HepG2 (cell line): Measurements from ENCODE around the gene TBCD. TPM values are rescaled to one million over a fixed set of nuclear protein-coding genes. Genes with fewer than 3 reads are reported as not detected.

ENCODE experiments used
- AKAP8 ChIP-seq: sonication (generic); formaldehyde crosslinking; IDR thresholded peaks from 2 replicates; pipeline ENCODE4 v1.5.1; 2020; ENCODE audit warnings: mild to moderate bottlenecking, missing genetic modification reagents
- ASH2L ChIP-seq: fragments of 300-600, 200-600 bp; sonication (generic); IDR thresholded peaks from 2 replicates; pipeline ENCODE4 v1.7.0; 2017; ENCODE audit warnings: low read depth, mild to moderate bottlenecking, moderate library complexity, mixed read lengths, low read length; ENCODE audit not compliant: insufficient read length
- ETV6 ChIP-seq: sonication (generic); formaldehyde crosslinking; conservative IDR thresholded peaks from 2 replicates; pipeline ENCODE4 v1.4.0; 2020; ENCODE audit warnings: missing genetic modification reagents
- HINFP ChIP-seq: sonication (generic); formaldehyde crosslinking; IDR thresholded peaks from 2 replicates; pipeline ENCODE4 v1.4.0; 2020; ENCODE audit warnings: low read depth, mild to moderate bottlenecking, missing genetic modification reagents
- HMGA1 ChIP-seq: sonication (generic); formaldehyde crosslinking; conservative IDR thresholded peaks from 2 replicates; pipeline ENCODE4 v1.4.0; 2020; ENCODE audit warnings: missing genetic modification reagents
- KLF15 ChIP-seq: sonication (generic); formaldehyde crosslinking; IDR thresholded peaks from 2 replicates; pipeline ENCODE4 v1.8.1; 2023; ENCODE audit warnings: borderline replicate concordance, mild to moderate bottlenecking, inconsistent platforms, missing genetic modification reagents, mixed read lengths
- NR2F6 ChIP-seq, 2 experiments: IDR thresholded peaks; 2 replicates each; pipeline ENCODE4 v1.6.1; 2016; ENCODE audit warnings: antibody characterized with exemption in 1 of 2, mild to moderate bottlenecking in 1 of 2
- PCBP2 ChIP-seq: fragments of 200-400 bp; formaldehyde crosslinking; optimal IDR thresholded peaks from 2 replicates; pipeline ENCODE3; 2018; ENCODE audit warnings: low read length, low read depth; ENCODE audit not compliant: poor library complexity, severe bottlenecking
- RBAK ChIP-seq: sonication (generic); formaldehyde crosslinking; IDR thresholded peaks from 2 replicates; pipeline ENCODE4 v1.5.1; 2020; ENCODE audit warnings: mild to moderate bottlenecking, missing genetic modification reagents
- RFXAP ChIP-seq: sonication (generic); formaldehyde crosslinking; IDR thresholded peaks from 2 replicates; pipeline ENCODE4 v1.4.0; 2020; ENCODE audit warnings: missing genetic modification reagents, borderline replicate concordance
- RXRA ChIP-seq: sonication (generic); formaldehyde crosslinking; IDR thresholded peaks from 2 replicates; pipeline ENCODE4 v1.5.1; 2020; ENCODE audit warnings: missing genetic modification reagents
- SKI ChIP-seq: fragments of 450-650 bp; IDR thresholded peaks from one replicate; pipeline ENCODE4 v1.6.1; 2018; ENCODE audit warnings: mild to moderate bottlenecking; ENCODE audit not compliant: partially characterized antibody
- SRSF1 ChIP-seq: fragments of 200-400 bp; formaldehyde crosslinking; optimal IDR thresholded peaks from 2 replicates; pipeline ENCODE3; 2017; ENCODE audit warnings: mild to moderate bottlenecking, low read depth, low read length, moderate library complexity
- ZNF24 ChIP-seq: fragments of 450-650 bp; IDR thresholded peaks from 2 replicates; pipeline ENCODE4 v1.6.1; 2017; ENCODE audit warnings: antibody characterized with exemption, mild to moderate bottlenecking
- ZNF362 ChIP-seq: sonication (generic); formaldehyde crosslinking; IDR thresholded peaks from 2 replicates; pipeline ENCODE4 v1.4.0; 2020; ENCODE audit warnings: missing genetic modification reagents, mild to moderate bottlenecking, borderline replicate concordance
- ZNF446 ChIP-seq: sonication (generic); formaldehyde crosslinking; IDR thresholded peaks from 2 replicates; pipeline ENCODE4 v1.5.0; 2020; ENCODE audit warnings: mild to moderate bottlenecking, missing genetic modification reagents
- ZNF451 ChIP-seq: sonication (generic); formaldehyde crosslinking; IDR thresholded peaks from 2 replicates; pipeline ENCODE4 v1.5.0; 2020; ENCODE audit warnings: mild to moderate bottlenecking, missing genetic modification reagents
- ZNF530 ChIP-seq: sonication (generic); formaldehyde crosslinking; IDR thresholded peaks from 2 replicates; pipeline ENCODE4 v1.5.0; 2020; ENCODE audit warnings: low read depth, mild to moderate bottlenecking, missing genetic modification reagents
- ZNF564 ChIP-seq: sonication (generic); formaldehyde crosslinking; IDR thresholded peaks from 2 replicates; pipeline ENCODE4 v1.8.1; 2023; ENCODE audit warnings: mild to moderate bottlenecking, missing genetic modification reagents
- ZNF576 ChIP-seq: sonication (generic); formaldehyde crosslinking; IDR thresholded peaks from 2 replicates; pipeline ENCODE4 v1.4.0; 2020; ENCODE audit warnings: mild to moderate bottlenecking, missing genetic modification reagents
- ZNF737 ChIP-seq: sonication (generic); formaldehyde crosslinking; IDR thresholded peaks from 2 replicates; pipeline ENCODE4 v1.5.0; 2020; ENCODE audit warnings: missing genetic modification reagents, mild to moderate bottlenecking, borderline replicate concordance
- ZNF772 ChIP-seq: sonication (generic); formaldehyde crosslinking; IDR thresholded peaks from 2 replicates; pipeline ENCODE4 v1.5.0; 2020; ENCODE audit warnings: mild to moderate bottlenecking, missing genetic modification reagents
- polyA plus RNA-seq, 8 experiments: library from polyadenylated mRNA; depleted of rRNA in 3 of 8; stranded (reverse) in 7 of 8; unstranded in 1 of 8; fragments of >200 nt; fragmentation: Illumina TruSeq in 4 of 8; extraction: Trizol in 4 of 8; gene quantifications; 2 replicates each; pipeline versions ENCODE4 v1.2.1 to v1.2.3, GENCODE V29; 2011 to 2016; ENCODE audit warnings: low read depth in 4 of 8, missing spikeins in 1 of 8, mixed read lengths in 1 of 8; ENCODE audit not compliant: insufficient read depth in 1 of 8
- total RNA-seq, 5 experiments: library from RNA; depleted of rRNA; stranded (reverse); fragments of >200 nt; fragmentation: Illumina TruSeq; extraction: Trizol; gene quantifications; 2 replicates each; pipeline ENCODE4 v1.2.3, GENCODE V29; 2016; ENCODE audit warnings: low read depth in 1 of 5
- TF ChIP-seq, protein P1 (sequence below): IDR thresholded peaks from 2 replicates; pipeline ENCODE4 v1.6.1; 2012; ENCODE audit warnings: low read depth, low read length, improper control_type of control experiment
- TF ChIP-seq, protein P2 (sequence below): sonication (generic); formaldehyde crosslinking; IDR thresholded peaks from 2 replicates; pipeline ENCODE4 v1.5.0; 2020; ENCODE audit warnings: mild to moderate bottlenecking, missing genetic modification reagents, moderate library complexity

The TBCD gene
- total and polyA plus RNA-seq, 2 of the 13 experiments (the other 11 are each of a cell fraction or from before 2014, with no cell fraction given) = 33.9 to 54.8 TPM

GRCh38 chr17:82767041-82767754, 15.3 kb downstream of the TBCD start (continued):
- no peak for TF ChIP-seq RBAK (CRISPR knock-in tag)
- TF ChIP-seq ZNF530 = no peak
- TF ChIP-seq RXRA = 0 out of 2 replicates have a peak, but pooled peaks have one; percentile 18
- no peak for TF ChIP-seq ZNF362 (CRISPR knock-in tag)
- 0 out of 2 replicates have a peak, but pooled peaks have one; percentile 35 for TF ChIP-seq RFXAP
- no peak for TF ChIP-seq AKAP8 (CRISPR knock-in tag)
- TF ChIP-seq ZNF451 (CRISPR knock-in tag) = no peak
- no peak for TF ChIP-seq PCBP2
- TF ChIP-seq ETV6 = no peak
- TF ChIP-seq ZNF772 (CRISPR knock-in tag) = no peak
- TF ChIP-seq ASH2L = no peak
- no peak for TF ChIP-seq SRSF1
- no peak for TF ChIP-seq SKI
- TF ChIP-seq, protein P1, sequence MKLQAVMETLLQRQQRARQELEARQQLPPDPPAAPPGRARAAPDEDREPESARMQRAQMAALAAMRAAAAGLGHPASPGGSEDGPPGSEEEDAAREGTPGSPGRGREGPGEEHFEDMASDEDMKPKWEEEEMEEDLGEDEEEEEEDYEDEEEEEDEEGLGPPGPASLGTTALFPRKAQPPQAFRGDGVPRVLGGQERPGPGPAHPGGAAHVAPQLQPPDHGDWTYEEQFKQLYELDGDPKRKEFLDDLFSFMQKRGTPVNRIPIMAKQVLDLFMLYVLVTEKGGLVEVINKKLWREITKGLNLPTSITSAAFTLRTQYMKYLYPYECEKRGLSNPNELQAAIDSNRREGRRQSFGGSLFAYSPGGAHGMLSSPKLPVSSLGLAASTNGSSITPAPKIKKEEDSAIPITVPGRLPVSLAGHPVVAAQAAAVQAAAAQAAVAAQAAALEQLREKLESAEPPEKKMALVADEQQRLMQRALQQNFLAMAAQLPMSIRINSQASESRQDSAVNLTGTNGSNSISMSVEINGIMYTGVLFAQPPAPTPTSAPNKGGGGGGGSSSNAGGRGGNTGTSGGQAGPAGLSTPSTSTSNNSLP = peak; percentile 86
- TF ChIP-seq ZNF576 = no peak; the same call in 1 of the 2 replicates
- no peak for TF ChIP-seq ZNF446 (CRISPR knock-in tag)
- no peak for TF ChIP-seq ZNF564 (CRISPR knock-in tag)
- TF ChIP-seq ZNF737 (CRISPR knock-in tag) = no peak
- TF ChIP-seq, protein P2, sequence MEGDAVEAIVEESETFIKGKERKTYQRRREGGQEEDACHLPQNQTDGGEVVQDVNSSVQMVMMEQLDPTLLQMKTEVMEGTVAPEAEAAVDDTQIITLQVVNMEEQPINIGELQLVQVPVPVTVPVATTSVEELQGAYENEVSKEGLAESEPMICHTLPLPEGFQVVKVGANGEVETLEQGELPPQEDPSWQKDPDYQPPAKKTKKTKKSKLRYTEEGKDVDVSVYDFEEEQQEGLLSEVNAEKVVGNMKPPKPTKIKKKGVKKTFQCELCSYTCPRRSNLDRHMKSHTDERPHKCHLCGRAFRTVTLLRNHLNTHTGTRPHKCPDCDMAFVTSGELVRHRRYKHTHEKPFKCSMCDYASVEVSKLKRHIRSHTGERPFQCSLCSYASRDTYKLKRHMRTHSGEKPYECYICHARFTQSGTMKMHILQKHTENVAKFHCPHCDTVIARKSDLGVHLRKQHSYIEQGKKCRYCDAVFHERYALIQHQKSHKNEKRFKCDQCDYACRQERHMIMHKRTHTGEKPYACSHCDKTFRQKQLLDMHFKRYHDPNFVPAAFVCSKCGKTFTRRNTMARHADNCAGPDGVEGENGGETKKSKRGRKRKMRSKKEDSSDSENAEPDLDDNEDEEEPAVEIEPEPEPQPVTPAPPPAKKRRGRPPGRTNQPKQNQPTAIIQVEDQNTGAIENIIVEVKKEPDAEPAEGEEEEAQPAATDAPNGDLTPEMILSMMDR = peak; percentile 85
- TF ChIP-seq HMGA1 (CRISPR knock-in tag) = no peak
- TF ChIP-seq NR2F6 (IDR thresholded peaks at IDR 0.05) = no peak
- TF ChIP-seq NR2F6 (CRISPR knock-in tag; IDR thresholded peaks at IDR 0.05) = no peak
- no peak for TF ChIP-seq HINFP
- no peak for TF ChIP-seq KLF15 (CRISPR knock-in tag)
- TF ChIP-seq ZNF24 = no peak
